ENCODE data around the gene UBXN6.

Gene UBXN6

GRCh38 chr19:4414800-4415321 lies 42.7 kb downstream of the UBXN6 start:
- Mint-ChIP-seq H3K36me3 (ENCODE audit: low read depth) (peaks cover 19% of the 10 kb centered on the region), H3K4me1 (peaks cover 30% of the 10 kb centered on the region), H3K4me3 (peak overlapping the region; percentile 3 to 61 (median 34)), H3K9me3 (no peaks in the 10 kb centered on the region), H3K27me3 (ENCODE audit: low read depth) (no peaks in the 10 kb centered on the region), H3K27ac (peak overlapping the region; percentile 64 to 91 (median 71))
- TF ChIP-seq CTCF (IDR thresholded peaks at IDR 0.05; ENCODE audit: unreplicated experiment in 3 of 3) = no peak

GRCh38 chr19:4414144-4414799 lies 43.3 kb downstream of the UBXN6 start:
- Mint-ChIP-seq H3K4me1 (peaks cover 30% of the 10 kb centered on the region), H3K36me3 (ENCODE audit: low read depth) (peaks cover 22% of the 10 kb centered on the region), H3K27me3 (ENCODE audit: low read depth) (no peaks in the 10 kb centered on the region), H3K27ac (peak overlapping the region; percentile 64 to 91 (median 71)), H3K4me3 (peak overlapping the region in 1 of 3 experiments; percentile 61), H3K9me3 (no peaks in the 10 kb centered on the region)
- no peak for TF ChIP-seq CTCF (IDR thresholded peaks at IDR 0.05; ENCODE audit: unreplicated experiment in 3 of 3)

- Mint-ChIP-seq H3K9me3 (no peaks in the 10 kb centered on the region), H3K27me3 (ENCODE audit: low read depth) (no peaks in the 10 kb centered on the region), H3K27ac (peak overlapping the region in 2 of 3 experiments; percentile 56 to 91), H3K4me3 (no peak overlapping the region), H3K4me1 (peaks cover 30% of the 10 kb centered on the region), H3K36me3 (ENCODE audit: low read depth) (peaks cover 27% of the 10 kb centered on the region)
- TF ChIP-seq CTCF (IDR thresholded peaks at IDR 0.05; ENCODE audit: unreplicated experiment in 3 of 3) = no peak
Observed at GRCh38 chr19:4413588-4413987, 44.0 kb downstream of the UBXN6 start.

DNA sequence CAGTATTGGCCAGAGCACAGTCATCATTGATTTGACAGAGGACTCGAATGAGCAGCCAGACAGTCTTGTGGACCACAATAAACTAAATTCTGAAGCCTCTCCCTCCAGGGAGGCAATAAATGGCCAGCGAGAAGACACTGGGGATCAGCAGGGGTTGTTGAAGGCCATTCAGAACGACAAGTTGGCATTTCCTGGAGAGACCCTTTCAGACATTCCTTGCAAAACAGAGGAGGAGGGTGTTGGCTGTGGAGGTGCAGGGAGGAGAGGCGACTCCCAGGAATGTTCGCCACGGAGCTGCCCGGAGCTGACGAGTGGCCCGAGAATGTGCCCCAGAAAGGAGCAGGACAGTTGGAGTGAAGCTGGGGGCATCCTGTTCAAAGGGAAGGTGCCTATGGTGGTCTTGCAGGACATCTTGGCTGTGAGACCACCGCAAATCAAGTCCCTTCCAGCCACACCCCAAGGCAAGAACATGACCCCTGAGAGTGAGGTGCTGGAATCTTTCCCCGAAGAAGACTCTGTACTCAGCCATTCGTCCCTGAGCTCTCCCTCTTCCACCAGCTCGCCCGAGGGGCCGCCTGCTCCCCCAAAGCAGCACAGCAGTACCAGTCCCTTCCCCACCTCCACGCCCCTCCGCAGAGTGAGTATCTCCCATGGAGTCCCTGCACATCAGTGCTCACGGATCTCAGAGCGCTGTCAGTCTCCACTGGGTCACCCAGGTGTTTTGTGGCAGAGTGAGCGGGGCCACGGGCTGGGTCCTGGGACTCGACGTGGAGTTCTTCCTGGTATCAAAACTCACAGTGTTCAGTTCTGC lies 48.3 kb downstream of the UBXN6 start:
- H3K9me3 Mint-ChIP-seq = no peaks in the 10 kb centered on the region
- no peak for TF ChIP-seq CTCF (IDR thresholded peaks at IDR 0.05; ENCODE audit: unreplicated experiment in 3 of 3)
- H3K27me3 Mint-ChIP-seq (ENCODE audit: low read depth) = no peaks in the 10 kb centered on the region
- peaks cover 29% of the 10 kb centered on the region for H3K36me3 Mint-ChIP-seq (ENCODE audit: low read depth)
- H3K4me1 Mint-ChIP-seq = peaks cover 7% of the 10 kb centered on the region
- H3K27ac Mint-ChIP-seq = no peak overlapping the region
- no peak overlapping the region for H3K4me3 Mint-ChIP-seq

GRCh38 chr19:4406626-4407025 lies 51.0 kb downstream of the UBXN6 start:
- peaks cover 16% of the 10 kb centered on the region for H3K36me3 Mint-ChIP-seq (ENCODE audit: low read depth)
- H3K27me3 Mint-ChIP-seq (ENCODE audit: low read depth) = no peaks in the 10 kb centered on the region
- no peak for TF ChIP-seq CTCF (IDR thresholded peaks at IDR 0.05; ENCODE audit: unreplicated experiment in 3 of 3)
- no peak overlapping the region for H3K4me3 Mint-ChIP-seq
- no peak overlapping the region for H3K27ac Mint-ChIP-seq
- H3K9me3 Mint-ChIP-seq = no peaks in the 10 kb centered on the region
- peaks cover 21% of the 10 kb centered on the region for H3K4me1 Mint-ChIP-seq
